Raji (cell line): Measurements from ENCODE around the gene SYCP2.

Experiments used
- POLR2A ChIP-seq: IDR thresholded peaks from 2 replicates; pipeline ENCODE4 v1.6.1; 2011; ENCODE audit warnings: low read depth, low read length, control low read depth; ENCODE audit not compliant: insufficient read depth

Gene SYCP2, protein sequence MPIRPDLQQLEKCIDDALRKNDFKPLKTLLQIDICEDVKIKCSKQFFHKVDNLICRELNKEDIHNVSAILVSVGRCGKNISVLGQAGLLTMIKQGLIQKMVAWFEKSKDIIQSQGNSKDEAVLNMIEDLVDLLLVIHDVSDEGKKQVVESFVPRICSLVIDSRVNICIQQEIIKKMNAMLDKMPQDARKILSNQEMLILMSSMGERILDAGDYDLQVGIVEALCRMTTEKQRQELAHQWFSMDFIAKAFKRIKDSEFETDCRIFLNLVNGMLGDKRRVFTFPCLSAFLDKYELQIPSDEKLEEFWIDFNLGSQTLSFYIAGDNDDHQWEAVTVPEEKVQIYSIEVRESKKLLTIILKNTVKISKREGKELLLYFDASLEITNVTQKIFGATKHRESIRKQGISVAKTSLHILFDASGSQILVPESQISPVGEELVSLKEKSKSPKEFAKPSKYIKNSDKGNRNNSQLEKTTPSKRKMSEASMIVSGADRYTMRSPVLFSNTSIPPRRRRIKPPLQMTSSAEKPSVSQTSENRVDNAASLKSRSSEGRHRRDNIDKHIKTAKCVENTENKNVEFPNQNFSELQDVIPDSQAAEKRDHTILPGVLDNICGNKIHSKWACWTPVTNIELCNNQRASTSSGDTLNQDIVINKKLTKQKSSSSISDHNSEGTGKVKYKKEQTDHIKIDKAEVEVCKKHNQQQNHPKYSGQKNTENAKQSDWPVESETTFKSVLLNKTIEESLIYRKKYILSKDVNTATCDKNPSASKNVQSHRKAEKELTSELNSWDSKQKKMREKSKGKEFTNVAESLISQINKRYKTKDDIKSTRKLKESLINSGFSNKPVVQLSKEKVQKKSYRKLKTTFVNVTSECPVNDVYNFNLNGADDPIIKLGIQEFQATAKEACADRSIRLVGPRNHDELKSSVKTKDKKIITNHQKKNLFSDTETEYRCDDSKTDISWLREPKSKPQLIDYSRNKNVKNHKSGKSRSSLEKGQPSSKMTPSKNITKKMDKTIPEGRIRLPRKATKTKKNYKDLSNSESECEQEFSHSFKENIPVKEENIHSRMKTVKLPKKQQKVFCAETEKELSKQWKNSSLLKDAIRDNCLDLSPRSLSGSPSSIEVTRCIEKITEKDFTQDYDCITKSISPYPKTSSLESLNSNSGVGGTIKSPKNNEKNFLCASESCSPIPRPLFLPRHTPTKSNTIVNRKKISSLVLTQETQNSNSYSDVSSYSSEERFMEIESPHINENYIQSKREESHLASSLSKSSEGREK (N-terminal part only)

DNA sequence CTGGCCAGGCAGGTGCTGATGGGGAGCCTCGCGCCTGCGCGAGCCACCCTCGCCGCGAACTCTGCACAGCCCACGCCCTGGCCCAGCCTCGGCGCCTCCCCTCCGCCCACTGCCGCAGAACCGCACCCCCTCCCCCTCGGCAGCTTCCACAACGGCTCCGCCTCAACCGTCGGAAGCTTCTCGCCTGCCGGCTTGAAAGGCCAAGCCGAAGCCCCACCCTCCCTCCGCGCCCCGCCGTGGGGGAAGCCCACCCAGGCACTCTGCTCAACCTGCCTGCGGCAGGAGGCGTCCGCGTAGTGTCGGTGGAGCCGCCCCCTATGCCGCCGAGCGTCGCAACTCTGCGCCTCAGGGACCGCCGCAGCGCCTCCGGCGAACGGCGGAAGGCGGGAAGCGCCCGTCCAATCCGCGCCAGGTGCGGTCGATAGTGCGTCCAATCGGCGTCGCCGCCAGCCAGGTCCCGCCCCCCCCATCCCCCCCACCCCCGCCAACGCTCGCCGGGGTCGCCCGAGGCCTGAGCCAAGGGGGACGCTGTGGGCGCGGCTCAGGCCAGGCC, at the start of gene SYCP2:
TSS of gene SYCP2 (minus strand) at position 342 of the 553 bp plus-strand sequence. CDS start 11,224 bp downstream, outside the sequence.
- TF ChIP-seq POLR2A, result no peak

DNA sequence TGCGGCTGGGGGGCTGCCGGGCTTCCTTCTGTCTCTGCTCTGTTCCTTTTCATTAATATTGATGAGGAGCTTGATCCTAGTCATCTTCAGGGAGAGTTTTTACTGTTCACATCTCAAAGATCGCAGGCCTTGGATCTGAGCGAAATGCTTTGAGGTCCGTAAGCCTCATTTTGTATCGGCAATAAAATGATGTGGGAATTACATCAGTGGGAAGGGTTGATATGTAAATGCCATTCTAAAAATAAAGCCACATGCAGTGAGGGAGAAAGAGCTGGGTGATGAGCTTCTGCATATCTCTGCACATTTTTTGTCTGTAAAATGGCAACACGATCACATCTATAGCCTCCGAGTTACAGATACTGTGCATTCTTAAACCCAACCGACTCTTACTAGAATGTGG, 49.6 kb upstream of the SYCP2 start:
- TF ChIP-seq POLR2A, result no peak

DNA sequence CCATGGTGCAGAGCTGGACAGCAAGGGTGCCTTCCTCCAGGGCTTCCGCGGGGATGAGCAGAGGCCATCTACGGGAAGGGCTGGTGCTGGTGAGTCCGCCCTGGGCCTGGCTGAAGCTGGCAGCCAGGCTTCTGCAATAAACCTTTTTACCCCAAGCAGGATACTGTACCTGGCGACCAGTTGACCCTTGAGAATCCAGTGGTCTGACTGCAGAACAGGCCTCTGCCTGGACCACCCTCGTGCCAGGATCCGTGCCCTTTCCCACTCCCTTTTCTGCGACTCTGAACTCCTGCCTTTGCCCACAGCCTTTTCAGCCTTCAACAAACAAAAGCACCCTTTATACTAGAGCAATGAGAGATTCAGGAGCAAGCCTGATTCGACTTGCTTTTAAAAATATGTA, 43.6 kb upstream of the SYCP2 start:
- TF ChIP-seq POLR2A, result no peak

DNA sequence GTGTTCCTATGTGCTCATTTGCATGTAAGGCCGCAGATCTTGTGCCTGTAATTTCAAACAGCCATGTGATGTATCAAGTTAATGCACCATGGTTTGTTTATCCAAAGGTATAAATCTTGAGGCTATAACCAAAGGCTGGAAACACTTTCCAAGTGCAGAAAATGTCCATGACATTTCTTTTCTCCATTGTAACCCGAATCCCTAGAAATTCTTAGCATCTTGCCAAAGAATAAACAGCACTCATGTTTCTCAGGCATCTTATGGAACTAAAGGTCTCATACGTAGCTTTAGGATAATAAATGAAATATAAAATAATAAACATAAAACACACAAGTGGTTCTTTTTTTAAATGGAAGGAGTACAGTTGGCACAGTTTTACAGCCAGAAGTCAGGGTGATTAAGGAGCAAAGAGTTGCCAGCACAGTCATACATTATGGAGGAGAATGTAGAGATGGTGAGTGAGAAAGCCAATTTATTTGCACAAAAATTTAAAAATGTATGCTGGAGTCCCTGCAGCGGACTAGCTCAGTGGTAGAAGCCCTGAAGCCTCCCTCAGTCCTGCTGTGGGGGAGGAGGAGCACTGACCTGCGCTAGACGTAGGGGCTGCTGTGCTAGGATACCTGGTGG, 42.8 kb upstream of the SYCP2 start:
- no peak for TF ChIP-seq POLR2A

DNA sequence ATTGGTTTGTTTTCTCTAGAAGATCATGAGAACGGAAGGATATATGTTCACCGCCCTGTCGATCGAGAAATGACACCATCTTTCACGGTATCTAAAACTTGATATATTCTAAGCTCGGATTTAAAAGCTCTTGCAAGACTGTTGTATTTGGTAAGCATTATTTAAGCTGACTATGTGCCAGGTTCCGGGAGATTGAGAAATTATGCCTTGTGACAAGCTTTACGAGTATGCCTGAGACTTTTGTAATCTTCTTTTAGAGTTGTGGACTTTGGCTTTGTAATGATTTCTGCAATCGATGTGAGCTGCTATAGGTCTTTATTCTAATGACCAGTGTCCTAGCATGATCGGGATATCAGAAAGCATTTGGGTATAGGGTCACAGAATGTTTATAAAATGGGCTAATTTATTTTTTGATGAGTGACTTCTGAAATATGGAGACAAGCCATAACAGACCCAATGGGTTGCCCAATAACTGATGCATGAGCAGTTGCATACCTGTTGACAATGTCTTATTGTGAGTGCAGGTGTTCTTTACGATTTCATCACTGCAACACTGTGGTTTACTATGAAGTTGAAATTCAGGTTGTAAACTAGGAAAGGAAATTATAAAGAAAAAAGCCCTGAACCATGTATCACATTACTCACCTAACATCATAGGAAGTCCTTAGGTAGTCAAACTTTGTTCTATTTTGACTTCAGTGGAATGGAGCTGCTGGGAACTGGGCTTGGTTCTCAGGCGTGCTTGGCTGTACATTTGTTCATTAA, 38.8 kb upstream of the SYCP2 start:
- no peak for TF ChIP-seq POLR2A

DNA sequence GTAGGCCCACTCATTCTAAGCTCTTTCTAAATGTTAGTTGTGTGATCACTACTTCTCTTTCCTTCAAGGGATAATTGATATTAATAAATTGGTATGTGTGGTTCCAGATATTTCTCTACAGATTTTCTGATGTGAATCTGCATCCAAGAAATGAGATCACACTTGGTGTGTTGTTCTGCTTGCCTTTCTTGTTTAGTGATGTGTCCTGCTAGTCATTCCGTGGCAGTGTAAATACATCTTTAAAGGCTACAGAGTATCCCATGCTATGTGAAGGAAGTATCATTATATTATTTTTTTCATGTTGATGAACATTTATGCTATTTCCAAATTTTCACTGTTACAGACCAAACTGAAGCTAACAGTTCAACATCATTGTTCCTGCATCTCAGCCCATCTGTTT, 38.0 kb upstream of the SYCP2 start:
- no peak for TF ChIP-seq POLR2A

DNA sequence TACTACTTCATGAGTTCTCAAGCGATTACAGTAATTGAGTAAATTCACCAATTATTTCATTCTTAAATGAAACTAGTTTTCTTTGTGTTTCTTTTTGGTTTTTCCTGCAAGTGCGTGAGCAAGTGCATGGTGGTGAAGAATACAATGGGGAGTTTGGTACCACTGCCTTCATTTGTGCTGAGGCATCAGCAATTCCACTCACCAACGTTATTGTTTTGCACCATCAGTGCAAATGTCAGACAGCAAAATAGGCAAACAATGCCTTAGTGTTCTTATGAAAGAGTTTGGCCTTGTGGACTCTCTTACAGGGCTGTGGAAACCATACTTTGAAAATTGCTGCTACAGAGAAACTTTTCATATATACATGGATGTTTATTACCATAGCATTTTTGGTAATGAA, 33.0 kb upstream of the SYCP2 start:
- TF ChIP-seq POLR2A, result no peak

DNA sequence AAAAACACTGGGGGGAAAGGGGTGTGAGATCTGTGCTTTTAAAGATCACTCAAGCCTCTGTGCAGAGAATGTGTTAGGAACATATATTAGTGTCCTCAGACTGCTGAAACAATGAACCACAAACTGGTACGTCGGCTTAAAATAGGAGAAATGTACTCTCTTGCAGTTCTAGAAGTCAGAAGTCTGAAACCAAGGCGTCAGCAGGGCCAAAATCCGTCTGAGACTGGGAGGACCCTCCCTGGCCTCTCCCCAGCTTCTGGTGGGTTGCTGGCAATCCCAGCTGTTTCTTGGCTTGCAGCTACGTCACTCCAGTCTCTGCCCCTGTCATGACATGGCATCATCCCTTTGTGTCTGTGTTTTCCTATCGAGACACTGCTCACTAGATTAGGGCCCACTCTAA, 28.7 kb upstream of the SYCP2 start:
- TF ChIP-seq POLR2A, result no peak

DNA sequence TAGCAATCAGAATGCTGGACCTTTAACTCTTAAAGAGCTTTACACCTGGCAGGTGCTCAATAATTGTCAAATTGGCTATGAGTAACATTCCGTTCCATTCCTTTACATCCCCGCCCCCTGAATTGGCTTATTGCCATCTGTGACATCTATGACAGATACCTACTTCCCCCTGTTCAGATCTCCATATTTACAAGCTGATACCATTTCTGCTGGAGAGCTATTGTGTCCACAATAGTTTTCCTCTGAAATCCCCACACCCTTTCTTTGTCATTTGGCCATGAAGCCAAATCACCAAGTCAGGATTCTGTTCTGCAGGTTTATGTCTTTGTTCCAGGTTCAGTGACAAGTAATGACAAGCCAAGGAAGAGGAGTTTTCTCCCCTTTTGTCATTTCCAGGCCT, 28.0 kb upstream of the SYCP2 start:
- no peak for TF ChIP-seq POLR2A

DNA sequence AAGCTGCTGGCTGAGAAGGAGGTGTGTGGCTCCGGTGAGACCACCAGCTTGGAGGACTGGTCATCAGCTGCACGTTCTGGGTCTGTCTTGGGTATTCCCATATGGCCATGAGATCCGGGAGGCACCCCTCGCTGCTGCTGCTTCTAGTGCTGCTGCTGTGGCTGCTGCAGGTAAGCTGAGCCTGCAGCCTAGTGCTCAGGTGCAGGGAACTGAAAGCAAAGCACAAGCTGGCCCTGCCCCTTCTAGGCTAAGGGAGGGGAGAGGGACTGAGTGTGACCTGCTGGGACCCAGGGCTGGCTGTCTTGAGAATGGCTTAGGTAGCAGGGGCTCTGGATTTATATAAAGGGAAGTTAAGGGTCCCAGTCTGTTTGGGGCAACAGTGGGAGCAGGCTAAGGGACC, 25.2 kb upstream of the SYCP2 start:
- TF ChIP-seq POLR2A, result no peak

DNA sequence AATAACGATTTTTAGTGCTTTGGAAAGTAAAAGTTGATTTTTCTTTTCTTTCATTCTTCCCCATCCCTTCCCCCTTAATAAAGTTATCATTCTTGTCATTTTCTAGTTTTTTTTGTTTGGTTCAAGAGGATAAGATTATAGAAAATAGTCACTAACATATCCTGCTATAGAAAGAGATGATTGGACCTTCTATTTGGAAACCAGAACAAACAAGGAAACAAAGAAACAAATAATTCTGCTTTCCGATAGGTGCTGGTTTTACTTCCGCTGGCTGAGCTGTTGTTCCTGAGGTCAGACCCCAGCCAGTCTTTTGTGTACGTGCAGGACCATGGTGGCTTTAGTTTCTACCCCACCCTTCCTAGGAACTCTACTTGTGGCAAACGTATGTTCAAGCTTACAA, 24.7 kb upstream of the SYCP2 start, which contains the start of gene CDH26:
TSS of gene CDH26 (plus strand) at position 301 of the 400 bp plus-strand sequence. CDS start 304 bp downstream, outside the sequence.
- no peak for TF ChIP-seq POLR2A

DNA sequence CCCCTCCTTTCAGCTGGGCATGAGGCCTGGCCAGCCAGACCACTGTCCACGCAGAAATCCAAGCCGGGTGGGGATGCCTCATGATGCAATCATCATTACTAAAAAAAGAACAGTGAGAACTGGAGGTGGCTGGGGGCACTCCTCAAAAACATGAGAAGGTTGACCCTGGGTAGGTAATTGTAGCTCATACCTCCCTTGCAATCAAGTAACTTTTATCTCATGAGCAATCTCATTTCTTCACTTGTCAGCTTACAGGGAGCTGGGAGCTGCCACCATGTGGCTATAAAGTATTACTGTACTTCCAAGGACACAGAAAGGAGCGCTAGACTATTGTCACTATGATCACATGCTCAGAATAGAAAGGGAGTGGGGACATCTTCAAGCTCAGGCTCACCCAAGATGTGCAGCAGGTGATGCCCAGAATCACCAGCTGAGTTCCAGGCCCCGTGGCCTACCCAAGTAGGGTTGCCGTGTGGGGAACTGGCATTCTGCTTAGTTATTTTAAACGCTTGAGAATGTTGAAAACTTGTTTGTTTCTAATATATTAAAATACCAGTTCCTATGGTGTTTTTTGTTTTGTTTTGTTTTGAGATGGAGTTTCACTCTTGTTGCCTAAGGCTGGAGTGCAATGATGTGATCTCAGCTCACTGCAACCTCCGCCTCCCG, 21.8 kb upstream of the SYCP2 start:
- no peak for TF ChIP-seq POLR2A

DNA sequence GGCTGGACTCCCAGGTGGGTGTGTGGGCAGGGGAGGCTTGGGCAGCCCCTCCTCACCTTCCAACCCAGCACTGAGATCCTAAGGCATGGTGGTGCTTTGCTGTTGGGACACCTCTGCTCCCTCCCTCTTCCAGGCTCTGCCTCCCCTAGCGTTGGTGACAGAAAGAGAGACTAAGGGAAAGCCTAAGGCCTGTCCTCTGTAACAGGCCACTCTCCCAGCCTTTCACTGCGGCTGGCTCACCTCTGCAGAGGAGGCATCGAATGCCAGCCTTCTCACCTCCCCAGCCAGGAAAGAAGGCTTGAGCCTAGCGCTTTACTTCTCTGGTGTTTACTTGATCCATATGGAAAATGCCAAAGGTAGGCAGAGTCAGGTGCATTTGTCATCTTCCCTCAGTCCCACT, 21.3 kb upstream of the SYCP2 start:
- TF ChIP-seq POLR2A, result no peak

DNA sequence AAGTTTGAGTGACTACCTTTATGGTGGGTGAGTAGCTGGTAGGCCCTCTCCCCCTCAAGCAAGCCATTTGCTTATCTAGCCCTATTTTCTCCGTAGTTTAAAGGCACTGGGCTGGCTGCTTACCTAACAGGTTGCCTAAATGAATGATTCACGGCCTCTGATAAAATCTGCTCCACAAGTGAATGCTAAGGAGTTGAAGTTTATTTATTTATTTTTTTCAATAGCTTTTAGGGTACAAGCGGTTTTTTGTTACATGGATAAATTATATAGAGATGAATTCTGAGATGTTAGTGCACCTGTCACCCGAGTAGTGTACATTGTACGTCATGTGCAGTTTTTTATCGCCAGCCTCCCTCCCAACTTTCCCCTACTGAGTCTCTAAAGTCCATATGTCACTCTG, 16.5 kb upstream of the SYCP2 start:
- no peak for TF ChIP-seq POLR2A
